Central memory CD4-positive, alpha-beta T cell (primary cell): Measurements from ENCODE around the gene ORM1.
"Not testable (repeated sequence)": the region's sequence is repeated elsewhere in the genome, so short reads cannot be mapped to it uniquely, and the experiment has no call there.

ENCODE experiments used
- DNase-seq: peaks from one replicate; pipeline ENCODE4 v3.0.0; 2022
- total RNA-seq, 3 experiments: gene quantifications; one replicate each; lab custom pipeline; 2026; lab: John Stamatoyannopoulos, UW

ORM1 gene
- total RNA-seq = 0 reads per million in 3 experiments

GRCh38 chr9:114322831-114323531 lies at the start of gene ORM1:
ORM1 (plus strand) TSS chr9:114323098; CDS start chr9:114323134, 36 bp downstream.
- DNase-seq = not testable (repeated sequence)

GRCh38 chr9:114273461-114273881 lies 49.4 kb upstream of the ORM1 start:
- no peak for DNase-seq

GRCh38 chr9:114274217-114274616 lies 48.7 kb upstream of the ORM1 start:
- no peak for DNase-seq

GRCh38 chr9:114275246-114276004 lies 47.5 kb upstream of the ORM1 start:
- DNase-seq = no peak

GRCh38 chr9:114276908-114277821 lies 45.7 kb upstream of the ORM1 start:
- no peak for DNase-seq

GRCh38 chr9:114278356-114278755 lies 44.5 kb upstream of the ORM1 start:
- DNase-seq = no peak

- DNase-seq = no peak
Measured at GRCh38 chr9:114278881-114279570, 43.9 kb upstream of the ORM1 start.

- DNase-seq = no peak
Measured at GRCh38 chr9:114279693-114280092, 43.2 kb upstream of the ORM1 start.

GRCh38 chr9:114280636-114281472 lies 42.0 kb upstream of the ORM1 start:
- DNase-seq = no peak

GRCh38 chr9:114281473-114282103 lies 41.3 kb upstream of the ORM1 start:
- no peak for DNase-seq

- DNase-seq = no peak
Measured at GRCh38 chr9:114282104-114282485, 40.8 kb upstream of the ORM1 start.

- no peak for DNase-seq
Measured at GRCh38 chr9:114282507-114282906, 40.4 kb upstream of the ORM1 start.

- no peak for DNase-seq
Measured at GRCh38 chr9:114282926-114283325, 40.0 kb upstream of the ORM1 start.

GRCh38 chr9:114283551-114284111 lies 39.3 kb upstream of the ORM1 start:
- no peak for DNase-seq

GRCh38 chr9:114284316-114285060 lies 38.4 kb upstream of the ORM1 start:
- DNase-seq = no peak

GRCh38 chr9:114285166-114285867 lies 37.6 kb upstream of the ORM1 start:
- DNase-seq = no peak

- no peak for DNase-seq
Measured at GRCh38 chr9:114286146-114286679, 36.7 kb upstream of the ORM1 start.

GRCh38 chr9:114287001-114287762 lies 35.7 kb upstream of the ORM1 start:
- DNase-seq = no peak
